Measurements from ENCODE around the gene OSBPL3. TPM values are rescaled to one million over a fixed set of nuclear protein-coding genes. Genes with fewer than 3 reads are reported as not detected.

The OSBPL3 gene
- total and polyA plus RNA-seq, 4 donors: 4.7 to 13.7 (median 5.7) TPM

DNA sequence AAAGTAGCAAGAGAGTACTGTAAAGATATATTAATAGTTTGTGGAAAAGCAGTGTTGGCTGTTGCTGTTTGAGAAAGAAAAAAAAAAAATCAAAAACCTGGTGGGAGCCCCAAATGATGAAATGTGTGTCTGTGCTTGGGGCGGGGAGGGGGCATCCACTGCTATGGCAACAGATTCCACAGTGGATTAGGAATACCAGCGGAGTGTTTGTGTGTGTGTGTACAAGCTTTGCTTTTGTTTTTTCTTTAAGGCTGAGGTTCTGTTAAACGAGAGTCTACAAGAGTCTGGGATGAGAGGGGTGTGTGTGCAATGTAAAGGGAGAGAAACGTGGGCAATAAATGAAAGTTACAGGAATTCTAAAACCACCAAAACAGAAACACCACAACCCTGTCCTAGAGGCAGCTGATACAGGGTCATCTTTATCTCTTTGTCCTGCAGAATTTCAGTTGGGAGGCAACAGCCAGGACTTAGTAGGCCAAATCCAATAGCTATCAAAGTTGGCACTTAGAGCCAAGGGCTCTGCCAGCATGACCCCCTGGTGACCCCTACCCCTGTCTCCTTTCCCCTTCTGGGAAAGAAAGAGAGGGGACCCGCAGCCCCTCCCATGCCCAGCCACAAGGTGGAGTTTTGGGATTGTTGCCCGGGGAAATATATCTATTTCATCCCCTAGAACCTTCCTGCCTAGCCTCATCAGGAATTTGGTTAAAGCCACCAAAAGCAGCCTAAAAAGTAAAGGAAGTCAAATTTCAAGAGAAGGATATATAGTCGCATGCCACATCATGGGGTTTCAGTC, 85.4 kb downstream of the OSBPL3 start:
- Histone ChIP-seq H3K9me3 (ENCODE audit: control insufficient read depth, insufficient read depth, low read length) (no peaks in the 10 kb centered on the region), H3K27ac (ENCODE audit: low read depth, low read length) (no peak overlapping the region)
- DNase-seq (ENCODE audit: low read depth in 4 of 6, low spot score in 6 of 6): no peak

DNA sequence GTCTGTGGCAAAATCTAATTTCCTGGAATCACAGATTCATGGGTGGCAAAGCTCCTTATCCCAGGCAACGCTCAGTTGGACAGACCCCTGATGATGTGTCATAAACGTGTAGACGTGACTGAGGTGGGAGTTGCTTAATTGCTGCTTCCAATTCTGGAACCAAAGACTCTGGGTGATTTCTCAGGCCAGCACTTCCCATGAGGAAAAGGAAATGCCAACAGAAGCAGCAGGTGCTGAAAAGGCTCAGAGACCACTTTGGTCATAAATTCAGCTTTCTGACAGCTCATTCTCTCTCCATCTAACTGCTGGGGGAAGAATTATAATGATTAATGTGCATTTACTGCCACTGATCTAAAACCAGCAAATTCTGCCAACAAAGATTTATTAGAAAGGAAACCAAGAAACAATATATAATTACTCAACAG, 88.7 kb downstream of the OSBPL3 start:
- no peak overlapping the region for H3K27ac ChIP-seq (ENCODE audit: low read depth, low read length)

More for the DNA sequence above, 85.4 kb downstream of the OSBPL3 start:
- Histone ChIP-seq H3K27me3 (ENCODE audit: control insufficient read depth, insufficient read depth, low read length) (no peaks in the 10 kb centered on the region), H3K36me3 (ENCODE audit: control insufficient read depth, insufficient read depth, low read length) (no peaks in the 10 kb centered on the region), H3K4me3 (ENCODE audit: low read depth, low read length) (no peak overlapping the region), H3K4me1 (ENCODE audit: control insufficient read depth, insufficient read depth, low read length) (no peaks in the 10 kb centered on the region)
- 23% methylated on average over 2 of the region's 7 CpGs for WGBS (ENCODE audit: insufficient coverage)

DNA sequence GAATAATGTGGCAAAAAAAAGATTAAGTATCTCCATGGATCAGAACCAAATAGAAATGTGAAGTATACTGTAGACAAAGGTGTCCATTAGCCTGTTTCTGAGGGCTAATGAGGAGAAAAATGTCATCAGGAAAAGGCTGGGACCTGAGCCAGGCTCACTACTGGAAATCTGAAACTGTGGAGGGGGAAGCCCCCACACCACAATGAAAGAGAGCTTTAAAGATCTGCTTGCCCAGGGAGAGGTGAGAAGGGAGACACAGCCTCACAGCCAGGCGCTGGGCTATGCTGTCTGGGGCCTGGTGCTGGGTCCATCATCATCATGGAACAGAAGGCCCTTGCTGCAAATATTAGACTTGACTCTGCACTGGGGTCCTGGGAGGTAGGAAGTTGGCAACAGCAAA, 90.4 kb downstream of the OSBPL3 start:
- Histone ChIP-seq H3K9me3 (ENCODE audit: control insufficient read depth, insufficient read depth, low read length) (no peaks in the 10 kb centered on the region), H3K27ac (ENCODE audit: low read depth, low read length) (no peak overlapping the region), H3K36me3 (ENCODE audit: control insufficient read depth, insufficient read depth, low read length) (no peaks in the 10 kb centered on the region), H3K4me1 (ENCODE audit: control insufficient read depth, insufficient read depth, low read length) (no peaks in the 10 kb centered on the region), H3K27me3 (ENCODE audit: control insufficient read depth, insufficient read depth, low read length) (no peaks in the 10 kb centered on the region), H3K4me3 (ENCODE audit: low read depth, low read length) (no peak overlapping the region)
- WGBS (ENCODE audit: insufficient coverage): 57% methylated on average over 1 of the region's 1 CpG
- DNase-seq (ENCODE audit: low read depth in 4 of 6, low spot score in 6 of 6): peak in 1 of 6 donors; percentile 34

More for the DNA sequence above, 88.7 kb downstream of the OSBPL3 start:
- H3K4me1 ChIP-seq (ENCODE audit: control insufficient read depth, insufficient read depth, low read length): no peaks in the 10 kb centered on the region
- peak in 1 of 6 donors; percentile 23 for DNase-seq (ENCODE audit: low read depth in 4 of 6, low spot score in 6 of 6)
- H3K4me3 ChIP-seq (ENCODE audit: low read depth, low read length): no peak overlapping the region
- H3K27me3 ChIP-seq (ENCODE audit: control insufficient read depth, insufficient read depth, low read length): no peaks in the 10 kb centered on the region
- H3K9me3 ChIP-seq (ENCODE audit: control insufficient read depth, insufficient read depth, low read length): no peaks in the 10 kb centered on the region
- no peaks in the 10 kb centered on the region for H3K36me3 ChIP-seq (ENCODE audit: control insufficient read depth, insufficient read depth, low read length)
- WGBS (ENCODE audit: insufficient coverage): 59% methylated on average over 3 of the region's 3 CpGs

DNA sequence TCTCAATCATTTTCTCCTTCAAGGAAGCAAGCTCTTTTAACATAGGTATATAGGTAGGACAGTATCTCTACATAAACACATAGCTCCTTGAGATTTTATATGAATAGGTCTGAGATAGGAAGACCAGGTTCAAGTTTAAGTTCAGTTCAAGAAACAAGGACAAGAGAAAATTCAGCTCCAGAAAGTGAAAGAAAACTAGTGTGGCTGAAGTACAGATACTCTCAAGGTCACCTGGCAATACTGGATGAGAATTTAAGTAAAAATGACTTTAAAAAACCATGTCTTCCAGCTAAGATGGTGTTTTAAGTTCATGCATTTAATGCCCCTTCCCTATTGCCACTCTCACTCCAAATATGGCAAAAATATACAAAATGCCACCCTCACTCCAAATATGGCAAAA, 91.3 kb downstream of the OSBPL3 start:
- no peaks in the 10 kb centered on the region for H3K27me3 ChIP-seq (ENCODE audit: control insufficient read depth, insufficient read depth, low read length)
- DNase-seq (ENCODE audit: low read depth in 4 of 6, low spot score in 6 of 6): no peak
- H3K4me1 ChIP-seq (ENCODE audit: control insufficient read depth, insufficient read depth, low read length): no peaks in the 10 kb centered on the region
- H3K27ac ChIP-seq (ENCODE audit: low read depth, low read length): no peak overlapping the region
- H3K4me3 ChIP-seq (ENCODE audit: low read depth, low read length): no peak overlapping the region
- no peaks in the 10 kb centered on the region for H3K9me3 ChIP-seq (ENCODE audit: control insufficient read depth, insufficient read depth, low read length)
- no peaks in the 10 kb centered on the region for H3K36me3 ChIP-seq (ENCODE audit: control insufficient read depth, insufficient read depth, low read length)

DNA sequence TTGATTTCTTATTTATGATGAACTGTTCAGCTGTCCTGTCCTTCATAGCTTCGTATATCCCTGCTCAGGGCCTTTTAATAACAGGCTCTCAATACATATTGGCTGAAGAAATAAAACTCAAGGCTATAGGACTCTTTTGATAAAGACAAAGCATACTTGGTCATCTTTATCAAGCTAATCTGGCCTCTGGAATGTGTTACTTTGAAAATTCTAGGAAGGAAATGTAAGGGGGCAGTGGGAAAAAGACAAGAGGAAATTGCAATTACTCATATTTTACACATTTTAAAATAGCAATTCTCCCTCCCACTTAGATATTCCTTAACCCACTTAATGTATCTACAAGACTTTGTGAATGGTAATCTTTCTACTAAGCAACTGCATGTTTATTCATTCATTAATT, 94.3 kb downstream of the OSBPL3 start:
- Histone ChIP-seq H3K4me1 (ENCODE audit: control insufficient read depth, insufficient read depth, low read length) (no peaks in the 10 kb centered on the region), H3K27ac (ENCODE audit: low read depth, low read length) (no peak overlapping the region), H3K27me3 (ENCODE audit: control insufficient read depth, insufficient read depth, low read length) (no peaks in the 10 kb centered on the region), H3K9me3 (ENCODE audit: control insufficient read depth, insufficient read depth, low read length) (no peaks in the 10 kb centered on the region), H3K36me3 (ENCODE audit: control insufficient read depth, insufficient read depth, low read length) (no peaks in the 10 kb centered on the region), H3K4me3 (ENCODE audit: low read depth, low read length) (no peak overlapping the region)
- WGBS (ENCODE audit: insufficient coverage): no CpG with 5 or more reads among the region's 1 CpG
- DNase-seq (ENCODE audit: low read depth in 4 of 6, low spot score in 6 of 6): no peak

DNA sequence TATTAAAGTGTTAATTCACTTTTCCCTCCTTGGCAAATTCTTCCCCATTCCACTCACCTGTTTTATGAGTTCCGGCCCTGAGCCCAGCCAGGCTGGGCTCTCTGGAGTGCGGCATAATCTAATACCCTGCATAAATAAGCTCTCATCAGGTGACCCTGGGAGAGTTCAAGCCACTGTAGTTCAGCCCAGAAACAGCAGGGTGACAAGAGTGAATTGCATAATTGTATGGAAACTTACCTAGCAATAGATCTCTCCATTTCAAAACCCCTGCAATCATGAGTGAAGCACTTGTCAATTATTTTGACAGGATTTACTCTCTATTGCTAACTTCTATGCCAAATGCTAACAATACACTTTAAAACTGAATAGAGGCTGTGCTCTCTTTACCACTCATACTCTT, 94.7 kb downstream of the OSBPL3 start:
- H3K27ac ChIP-seq (ENCODE audit: low read depth, low read length): no peak overlapping the region
- DNase-seq (ENCODE audit: low read depth in 4 of 6, low spot score in 6 of 6): no peak
- H3K36me3 ChIP-seq (ENCODE audit: control insufficient read depth, insufficient read depth, low read length): no peaks in the 10 kb centered on the region
- no peaks in the 10 kb centered on the region for H3K27me3 ChIP-seq (ENCODE audit: control insufficient read depth, insufficient read depth, low read length)
- H3K4me1 ChIP-seq (ENCODE audit: control insufficient read depth, insufficient read depth, low read length): no peaks in the 10 kb centered on the region
- no peak overlapping the region for H3K4me3 ChIP-seq (ENCODE audit: low read depth, low read length)
- H3K9me3 ChIP-seq (ENCODE audit: control insufficient read depth, insufficient read depth, low read length): no peaks in the 10 kb centered on the region
- WGBS (ENCODE audit: insufficient coverage): 100% methylated on average over 2 of the region's 2 CpGs

DNA sequence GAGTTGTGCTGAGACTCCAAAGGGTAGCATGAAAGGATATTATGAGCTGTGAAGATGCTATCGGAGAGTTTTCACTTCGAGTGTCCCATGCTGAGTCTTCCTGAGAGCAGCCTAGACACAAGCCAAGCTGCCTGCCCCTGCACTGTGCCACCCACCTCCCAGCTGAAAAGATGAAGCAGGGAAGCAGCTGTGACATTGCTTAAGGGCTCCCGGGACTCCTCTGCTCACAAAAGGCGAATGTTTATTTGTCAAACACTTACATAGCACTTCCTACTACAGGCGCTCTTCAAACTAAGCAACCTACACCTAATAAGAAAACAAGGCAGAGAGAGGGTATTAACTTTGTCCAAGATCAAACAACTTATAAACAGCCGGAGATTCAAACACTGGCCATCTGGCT, 95.6 kb downstream of the OSBPL3 start:
- WGBS (ENCODE audit: insufficient coverage): no CpG with 5 or more reads among the region's 6 CpGs
- no peaks in the 10 kb centered on the region for H3K27me3 ChIP-seq (ENCODE audit: control insufficient read depth, insufficient read depth, low read length)
- no peaks in the 10 kb centered on the region for H3K4me1 ChIP-seq (ENCODE audit: control insufficient read depth, insufficient read depth, low read length)
- DNase-seq (ENCODE audit: low read depth in 4 of 6, low spot score in 6 of 6): no peak
- no peaks in the 10 kb centered on the region for H3K9me3 ChIP-seq (ENCODE audit: control insufficient read depth, insufficient read depth, low read length)
- H3K27ac ChIP-seq (ENCODE audit: low read depth, low read length): no peak overlapping the region
- H3K36me3 ChIP-seq (ENCODE audit: control insufficient read depth, insufficient read depth, low read length): no peaks in the 10 kb centered on the region
- H3K4me3 ChIP-seq (ENCODE audit: low read depth, low read length): no peak overlapping the region

DNA sequence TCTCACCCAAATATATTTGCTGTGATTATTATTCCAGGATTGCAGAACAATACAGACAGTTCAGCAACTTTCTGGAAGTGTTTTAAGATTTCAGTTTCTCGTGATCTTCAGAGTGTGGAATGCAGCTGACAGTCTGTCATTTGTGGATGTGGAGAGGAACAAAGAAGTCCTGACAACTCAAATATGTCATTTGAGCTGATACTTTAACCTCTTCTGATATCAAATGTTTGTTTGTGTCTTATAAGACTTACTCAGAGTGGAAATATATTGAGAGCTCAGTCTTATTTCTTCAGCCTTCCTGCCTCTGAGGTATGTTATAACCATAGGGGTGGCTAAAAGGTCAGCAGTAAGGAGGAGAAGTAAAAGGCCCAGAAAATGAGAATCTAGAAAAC, 96.4 kb downstream of the OSBPL3 start:
- DNase-seq (ENCODE audit: low read depth in 4 of 6, low spot score in 6 of 6): no peak
- H3K4me1 ChIP-seq (ENCODE audit: control insufficient read depth, insufficient read depth, low read length): no peaks in the 10 kb centered on the region
- no peak overlapping the region for H3K4me3 ChIP-seq (ENCODE audit: low read depth, low read length)
- H3K27me3 ChIP-seq (ENCODE audit: control insufficient read depth, insufficient read depth, low read length): no peaks in the 10 kb centered on the region
- H3K9me3 ChIP-seq (ENCODE audit: control insufficient read depth, insufficient read depth, low read length): no peaks in the 10 kb centered on the region
- H3K36me3 ChIP-seq (ENCODE audit: control insufficient read depth, insufficient read depth, low read length): no peaks in the 10 kb centered on the region
- no peak overlapping the region for H3K27ac ChIP-seq (ENCODE audit: low read depth, low read length)
- 100% methylated on average over 1 of the region's 1 CpG for WGBS (ENCODE audit: insufficient coverage)

DNA sequence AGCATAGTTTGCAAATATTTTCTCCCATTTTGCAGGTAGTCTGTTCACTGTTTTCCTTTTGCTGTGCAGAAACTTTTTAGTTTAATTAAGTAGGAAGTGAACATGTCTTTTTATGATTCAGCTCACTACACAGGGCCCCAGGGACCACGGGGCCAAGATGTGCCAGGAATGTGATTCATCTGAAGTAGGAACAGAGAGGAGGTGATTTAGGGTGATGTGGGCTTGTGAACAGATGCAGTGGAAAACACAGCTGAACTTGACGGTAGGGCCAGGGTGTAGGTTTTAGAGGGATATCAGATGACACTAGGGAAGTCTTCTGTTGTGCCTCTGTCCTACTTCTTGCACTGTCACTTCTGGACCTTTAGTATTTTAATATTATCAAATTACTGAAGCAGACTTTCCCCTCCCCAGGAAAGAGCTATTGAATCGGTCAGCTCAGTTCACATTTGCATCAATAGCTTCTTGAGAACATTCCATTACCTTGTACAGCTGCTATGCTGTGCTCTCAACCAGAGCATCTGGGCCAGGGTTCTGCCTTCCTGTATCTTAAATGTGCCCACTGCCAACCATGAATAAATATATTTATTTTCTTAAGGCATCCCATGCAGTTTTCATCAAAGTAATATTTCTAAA, 96.9 kb downstream of the OSBPL3 start:
- no peaks in the 10 kb centered on the region for H3K27me3 ChIP-seq (ENCODE audit: control insufficient read depth, insufficient read depth, low read length)
- 3% methylated on average over 2 of the region's 3 CpGs for WGBS (ENCODE audit: insufficient coverage)
- peak in 2 of 6 donors; percentile 42 to 45 for DNase-seq (ENCODE audit: low read depth in 4 of 6, low spot score in 6 of 6)
- H3K4me3 ChIP-seq (ENCODE audit: low read depth, low read length): no peak overlapping the region
- H3K36me3 ChIP-seq (ENCODE audit: control insufficient read depth, insufficient read depth, low read length): no peaks in the 10 kb centered on the region
- H3K9me3 ChIP-seq (ENCODE audit: control insufficient read depth, insufficient read depth, low read length): no peaks in the 10 kb centered on the region
- H3K4me1 ChIP-seq (ENCODE audit: control insufficient read depth, insufficient read depth, low read length): no peaks in the 10 kb centered on the region
- H3K27ac ChIP-seq (ENCODE audit: low read depth, low read length): no peak overlapping the region

DNA sequence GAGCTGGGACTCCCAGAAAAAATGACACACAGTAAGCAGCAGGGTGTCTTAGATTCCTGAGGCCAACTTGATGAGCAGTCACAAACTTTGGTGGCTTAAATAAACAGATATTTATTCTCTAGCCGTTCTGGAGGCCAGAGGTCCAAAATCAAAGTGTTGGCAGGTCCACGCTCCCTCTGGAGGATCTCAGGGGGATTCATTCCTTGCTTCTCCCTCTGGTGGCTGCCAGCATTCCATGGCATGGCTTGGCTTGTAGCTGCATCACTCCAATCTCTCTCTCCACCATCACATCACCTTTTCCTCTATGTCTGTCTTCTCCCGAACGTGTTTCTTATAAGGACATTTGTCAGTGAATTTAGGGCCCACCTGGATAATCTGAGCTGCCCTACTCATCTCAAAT, 98.4 kb downstream of the OSBPL3 start:
- Histone ChIP-seq H3K4me1 (ENCODE audit: control insufficient read depth, insufficient read depth, low read length) (no peaks in the 10 kb centered on the region), H3K9me3 (ENCODE audit: control insufficient read depth, insufficient read depth, low read length) (no peaks in the 10 kb centered on the region), H3K27me3 (ENCODE audit: control insufficient read depth, insufficient read depth, low read length) (no peaks in the 10 kb centered on the region), H3K27ac (ENCODE audit: low read depth, low read length) (no peak overlapping the region), H3K36me3 (ENCODE audit: control insufficient read depth, insufficient read depth, low read length) (no peaks in the 10 kb centered on the region), H3K4me3 (ENCODE audit: low read depth, low read length) (no peak overlapping the region)
- no peak for DNase-seq (ENCODE audit: low read depth in 4 of 6, low spot score in 6 of 6)
- 96% methylated on average over 4 of the region's 4 CpGs for WGBS (ENCODE audit: insufficient coverage)
